ENCODE data around the gene PEX11A.
A peak's percentile ranks its signal among the peaks of the same experiment; 100 is the strongest.

Gene PEX11A

DNA sequence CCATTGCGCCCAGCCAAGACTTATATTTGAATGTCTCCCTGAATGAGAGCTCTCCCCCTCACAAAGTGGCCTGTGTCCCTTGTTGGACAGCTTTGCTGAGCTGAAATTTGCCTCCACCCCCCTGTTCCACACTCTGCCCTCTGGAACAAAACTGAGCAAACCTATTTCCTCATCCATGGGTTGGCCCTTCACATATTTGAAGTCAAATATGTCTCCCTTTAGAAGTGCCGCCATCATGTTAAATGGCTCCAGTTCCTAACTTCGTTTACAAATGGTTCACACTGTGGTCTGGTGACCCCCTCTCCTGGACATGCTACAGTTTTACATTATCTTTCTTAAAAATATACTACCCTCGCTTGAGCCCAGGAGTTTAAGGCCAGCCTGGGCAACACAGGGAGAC lies 16.0 kb downstream of the PEX11A start:
- DNase-seq, result no peak

DNA sequence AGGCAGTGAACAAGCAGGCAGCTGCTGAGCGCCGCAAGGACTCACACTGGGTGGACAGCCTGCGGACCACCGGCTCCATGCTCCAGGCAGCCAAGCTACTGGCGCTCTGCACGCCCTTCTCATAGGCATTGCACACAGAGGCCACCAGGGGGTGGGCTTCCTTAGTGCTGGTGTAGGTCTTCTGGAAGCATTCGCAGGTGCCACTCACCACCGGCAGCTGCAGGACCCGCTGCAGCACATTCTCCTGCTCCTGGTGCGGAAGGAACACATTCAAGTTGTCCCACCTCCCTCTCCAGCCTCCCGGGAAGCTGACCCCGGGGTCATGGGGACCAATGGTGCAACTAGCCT lies 17.4 kb downstream of the PEX11A start:
- no peak for DNase-seq

DNA sequence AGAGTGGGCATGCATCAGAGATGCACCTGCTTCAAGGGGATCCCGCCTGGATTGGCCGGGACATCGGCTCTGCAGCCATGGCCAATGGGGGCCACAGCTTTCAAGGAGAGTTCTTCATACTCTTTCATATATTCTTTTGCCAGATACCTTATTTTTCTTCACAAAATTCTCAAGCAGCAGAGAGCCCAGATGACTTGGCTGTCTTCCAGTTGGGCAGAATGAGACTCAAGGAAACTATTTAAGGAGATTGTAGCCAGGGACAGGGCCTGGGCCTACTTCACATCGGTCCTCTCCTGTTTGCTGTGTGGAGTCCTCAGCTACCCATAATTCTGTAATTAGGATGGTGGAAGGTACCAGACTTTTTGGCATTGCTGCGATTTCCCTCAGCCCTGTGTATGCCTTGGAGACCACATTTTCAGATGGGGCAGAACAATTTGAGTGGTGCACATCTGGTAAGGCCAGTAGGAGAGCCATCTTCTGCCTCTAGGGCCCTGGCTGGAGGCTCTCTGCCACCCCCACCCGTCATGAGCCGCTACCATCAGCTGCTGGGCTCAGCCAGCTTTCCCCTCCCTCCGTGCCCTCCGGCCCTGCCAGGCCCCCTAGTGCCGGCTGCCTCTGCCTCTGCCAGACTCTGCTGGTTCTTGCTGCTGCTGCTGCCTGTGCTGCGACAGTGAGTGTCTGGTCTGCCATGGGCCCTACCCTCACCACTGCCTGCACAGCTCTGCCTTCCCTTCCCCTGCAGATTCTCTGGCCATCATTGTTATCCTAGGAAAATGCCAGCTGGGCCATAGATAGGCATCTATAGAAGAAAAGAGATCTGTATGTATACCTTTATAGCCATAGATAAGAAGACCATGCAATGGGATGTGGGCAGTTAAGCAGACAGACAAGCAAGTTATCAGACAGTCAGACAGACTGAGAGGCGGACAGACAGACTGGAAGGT lies 18.1 kb downstream of the PEX11A start:
- DNase-seq, result no peak

DNA sequence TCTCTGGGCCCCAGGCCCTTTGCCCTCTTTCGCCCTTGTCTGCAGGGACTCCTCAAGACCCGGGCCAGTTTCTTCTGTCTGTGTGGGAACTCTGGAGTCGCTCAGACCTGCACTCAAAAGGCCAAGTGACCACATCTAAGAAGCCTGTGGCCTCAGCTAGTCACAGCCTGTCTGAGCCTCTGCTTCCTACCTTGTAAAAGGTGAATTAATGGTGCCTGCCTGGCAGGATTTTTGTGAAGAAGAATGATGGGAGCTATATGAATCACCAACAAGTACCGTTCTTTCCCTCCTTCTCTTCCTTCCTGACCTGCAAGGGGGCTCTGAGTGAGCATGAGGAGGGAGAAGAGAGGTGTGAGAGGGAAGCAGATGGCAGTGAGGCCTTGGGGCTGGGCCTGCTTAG lies 18.9 kb downstream of the PEX11A start:
- no peak for DNase-seq

DNA sequence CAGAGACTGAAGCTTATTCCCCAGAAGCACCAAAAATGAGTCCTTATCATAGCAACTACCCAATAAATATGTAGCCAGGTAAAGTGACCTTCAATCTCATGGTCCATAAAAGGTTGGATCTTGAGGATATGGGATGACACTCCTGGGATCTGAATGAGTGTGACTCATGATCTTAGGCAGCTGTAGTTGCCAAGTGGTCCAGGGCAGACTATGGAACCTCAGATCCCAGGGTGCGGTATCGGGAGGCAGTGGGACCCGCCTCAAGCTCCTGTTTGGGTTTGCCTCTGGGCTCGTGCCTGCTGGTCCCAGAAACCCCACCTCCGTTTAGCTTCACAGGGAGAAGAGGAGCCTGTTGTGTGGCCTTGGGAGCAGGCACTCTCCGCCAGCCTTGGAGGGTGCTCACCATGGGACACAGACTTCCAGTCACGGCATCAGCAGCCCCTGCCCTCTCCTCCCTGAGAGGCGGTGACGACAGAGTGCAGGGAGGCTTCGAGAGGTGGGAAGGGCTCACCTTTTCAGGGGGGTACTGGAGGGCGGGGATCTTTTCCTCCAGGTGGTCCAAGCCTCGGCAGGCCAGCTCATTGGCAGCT lies 19.5 kb downstream of the PEX11A start:
- no peak for DNase-seq

GRCh38 chr15:89669941-89670340 lies 20.6 kb downstream of the PEX11A start:
- no peak for DNase-seq

DNA sequence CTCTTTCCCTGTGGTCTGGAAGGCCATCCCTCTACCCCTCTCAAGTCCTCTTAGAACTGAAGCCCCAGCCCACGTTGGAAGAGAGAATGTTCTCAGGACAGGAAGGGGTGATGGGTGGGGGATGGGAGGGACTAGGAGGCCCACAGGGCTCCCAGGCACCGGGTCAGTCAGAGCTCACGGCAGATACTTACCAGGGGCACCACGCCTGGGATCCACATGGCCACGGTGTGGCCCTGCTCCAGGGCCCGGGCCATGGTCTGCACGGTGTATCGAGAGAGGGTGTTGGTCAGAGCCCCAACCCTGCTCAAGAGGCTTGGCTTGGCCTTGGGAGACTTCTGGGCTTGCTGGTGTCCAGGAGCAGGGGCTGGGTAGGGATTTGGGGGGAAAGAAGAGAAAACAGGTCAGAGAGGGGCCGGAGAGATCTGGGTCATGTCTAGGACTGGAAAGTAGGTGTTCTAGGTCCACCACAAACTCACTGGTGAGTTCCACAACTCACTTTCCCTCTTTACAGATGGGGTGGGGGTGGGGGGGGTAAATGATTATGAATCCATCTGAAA lies 21.2 kb downstream of the PEX11A start:
- no peak for DNase-seq

- DNase-seq, result no peak
Measured at GRCh38 chr15:89668171-89668570, 22.4 kb downstream of the PEX11A start.

GRCh38 chr15:89667706-89667960 lies 22.9 kb downstream of the PEX11A start:
- no peak for DNase-seq

DNA sequence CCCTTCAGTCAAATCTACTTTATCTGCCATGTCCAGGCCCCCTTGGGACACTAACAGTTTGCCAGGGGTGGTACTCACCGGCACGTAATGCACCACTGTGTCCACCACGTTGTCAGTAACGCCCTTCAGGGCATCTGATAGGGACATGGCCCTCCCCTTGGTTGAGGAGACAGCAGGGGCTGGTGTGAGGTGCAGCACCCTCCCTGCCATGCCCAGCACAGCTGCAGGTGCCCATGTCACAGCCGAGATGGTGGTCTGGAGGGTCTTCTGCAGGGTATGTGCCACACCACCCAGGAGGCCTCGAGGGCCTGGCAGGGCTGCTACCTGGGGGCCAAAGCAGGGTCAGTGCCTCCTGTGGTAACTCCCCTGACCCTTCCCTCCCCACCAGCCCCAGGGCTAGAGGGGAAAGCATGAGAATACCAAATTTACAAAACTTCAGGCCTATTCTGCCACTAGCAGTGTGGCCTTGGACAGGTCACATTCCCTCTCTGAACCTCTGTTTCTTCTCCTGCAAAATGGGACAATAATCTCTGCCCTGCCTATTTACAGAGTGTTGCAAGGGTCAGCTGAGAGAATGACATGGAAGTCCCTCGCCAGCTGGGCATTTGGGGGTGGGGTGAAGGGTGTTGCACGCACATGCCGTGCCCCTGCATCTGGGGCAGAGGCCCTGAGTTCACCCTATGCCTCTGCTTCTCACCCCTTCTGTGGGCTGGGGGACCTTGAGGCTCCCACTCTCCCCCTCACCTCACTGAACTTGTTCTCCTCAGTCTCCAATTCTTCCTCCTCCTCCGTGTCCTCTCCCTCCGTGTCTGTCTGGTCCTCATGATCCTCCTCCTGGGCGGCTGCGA lies 23.5 kb downstream of the PEX11A start:
- no peak for DNase-seq

DNA sequence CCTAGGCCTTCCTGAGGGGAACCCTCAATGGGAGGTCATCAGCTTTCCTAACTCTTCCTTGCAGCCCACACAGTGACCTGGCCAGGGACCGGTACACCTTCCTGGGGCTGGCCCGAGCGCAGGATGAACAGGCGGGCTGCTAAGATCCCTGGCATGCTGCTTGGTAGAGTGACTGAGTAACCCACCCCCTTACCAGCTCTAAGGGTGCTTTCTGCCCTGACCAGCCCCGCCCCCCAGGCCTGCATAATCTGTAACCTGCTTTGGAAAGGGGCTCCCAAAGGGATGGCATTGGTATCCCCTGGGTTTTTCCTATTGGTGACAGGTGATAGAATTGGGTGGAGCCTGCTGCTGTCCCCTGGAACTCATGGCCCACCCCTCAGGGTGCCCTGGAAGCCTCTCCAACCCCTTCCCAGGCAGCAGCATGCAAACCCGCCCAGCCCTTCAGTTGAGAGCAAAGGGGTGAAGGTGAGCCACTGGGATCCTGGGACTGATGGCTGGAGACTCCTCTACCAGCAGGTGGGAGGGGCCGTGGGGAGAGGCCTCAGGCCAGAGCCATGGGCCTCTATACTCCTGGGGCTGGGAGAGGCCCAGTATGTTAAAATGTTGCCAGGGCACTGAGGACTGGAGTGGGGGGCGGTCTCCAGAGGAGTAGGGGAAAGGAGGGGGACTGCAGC lies 24.2 kb downstream of the PEX11A start:
- no peak for DNase-seq

DNA sequence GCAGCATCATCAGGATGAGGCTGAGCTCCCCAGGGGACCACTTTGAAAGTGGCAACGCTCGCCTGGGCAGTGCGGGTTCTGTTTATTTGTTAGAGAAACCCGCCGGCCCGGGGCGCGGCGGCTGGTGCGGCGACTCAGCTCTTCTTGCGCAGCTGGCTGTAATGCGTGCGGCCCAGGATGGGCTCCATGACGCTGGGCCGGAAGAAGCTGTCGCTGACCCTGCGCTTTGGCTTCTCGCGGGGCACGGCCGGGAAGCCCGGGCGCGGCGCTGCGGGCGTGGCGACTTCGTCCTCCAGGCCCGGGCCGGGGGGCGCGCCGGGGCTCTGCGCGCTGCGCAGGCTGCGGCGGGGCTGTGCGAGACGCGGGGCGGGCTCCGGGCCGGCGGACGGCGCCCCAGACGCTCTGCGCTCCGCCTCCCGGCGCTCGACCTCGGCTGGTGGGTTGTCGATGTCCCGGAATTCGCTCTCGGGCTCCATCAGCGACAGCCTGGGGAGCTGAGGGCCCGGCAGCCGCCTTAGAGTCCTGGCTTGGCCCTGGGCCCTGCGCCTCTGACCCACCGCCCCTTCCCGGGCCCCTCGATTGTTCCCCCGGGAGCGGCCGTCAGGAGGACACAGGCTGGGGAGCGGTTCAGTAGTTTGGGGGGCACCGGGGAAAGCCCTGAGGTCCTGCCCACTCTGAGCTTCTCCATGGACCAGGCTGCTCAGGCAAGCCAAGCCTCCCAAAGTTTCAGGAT lies 24.9 kb downstream of the PEX11A start:
- DNase-seq, result no peak

DNA sequence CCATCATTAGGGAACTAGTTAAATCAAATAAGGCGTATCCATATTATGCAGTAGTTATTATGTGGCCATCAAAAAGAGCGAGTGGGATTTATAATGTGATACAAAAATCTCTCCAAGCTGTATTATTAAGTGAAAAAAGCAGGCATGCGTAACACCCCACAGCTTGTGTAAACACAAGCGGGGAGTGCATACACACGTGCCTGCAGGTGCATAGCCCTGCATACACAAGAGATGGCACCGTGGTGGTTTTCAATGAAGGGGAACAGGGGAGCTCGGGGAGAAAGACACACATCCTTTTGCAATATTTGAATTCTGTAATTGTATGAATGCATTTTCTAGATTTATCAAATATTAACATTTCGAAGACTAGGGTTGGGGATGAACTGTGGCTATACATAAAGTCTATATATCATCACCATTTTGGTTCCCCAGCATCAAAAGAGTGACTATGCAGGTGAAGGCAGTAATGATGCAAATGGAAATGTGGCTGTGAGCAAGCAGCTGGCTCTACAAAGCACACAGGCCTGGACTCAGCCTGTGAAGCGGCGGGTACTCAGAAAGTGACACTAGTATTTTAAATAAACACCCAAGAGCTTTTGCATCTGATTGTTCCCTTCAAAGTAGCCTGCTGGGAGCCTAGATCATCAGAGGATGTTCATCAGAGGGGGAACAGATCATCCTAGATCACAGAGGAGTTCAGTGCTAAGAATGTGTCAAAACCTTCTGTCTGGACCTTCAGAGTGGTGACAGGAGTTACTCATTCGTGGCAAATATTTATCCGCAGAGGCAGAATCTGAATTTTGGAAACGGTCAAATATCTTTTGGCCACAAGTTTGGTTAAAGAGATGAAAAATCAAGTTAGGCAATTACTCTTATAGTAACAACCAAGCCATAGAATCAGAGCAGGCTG lies 25.9 kb downstream of the PEX11A start:
- no peak for DNase-seq

- DNase-seq, result peak; percentile 69
Measured at GRCh38 chr15:89662893-89663626, 27.5 kb downstream of the PEX11A start.

GRCh38 chr15:89660556-89660955 lies 30.0 kb downstream of the PEX11A start:
- no peak for DNase-seq

GRCh38 chr15:89659295-89659694 lies 31.3 kb downstream of the PEX11A start:
- DNase-seq, result no peak

- DNase-seq, result no peak
Measured at GRCh38 chr15:89657686-89658200, 32.8 kb downstream of the PEX11A start.

- DNase-seq, result no peak
Measured at GRCh38 chr15:89656116-89656815, 34.3 kb downstream of the PEX11A start.

Measured in amniotic stem cell (primary cell).